ENCODE measurements around the gene RFTN1. TPM values are rescaled to one million over a fixed set of nuclear protein-coding genes. Genes with fewer than 3 reads are reported as not detected.

RFTN1 gene
- total and polyA plus RNA-seq, 9 donors = 25.2 to 63.1 (median 46.4) TPM

DNA sequence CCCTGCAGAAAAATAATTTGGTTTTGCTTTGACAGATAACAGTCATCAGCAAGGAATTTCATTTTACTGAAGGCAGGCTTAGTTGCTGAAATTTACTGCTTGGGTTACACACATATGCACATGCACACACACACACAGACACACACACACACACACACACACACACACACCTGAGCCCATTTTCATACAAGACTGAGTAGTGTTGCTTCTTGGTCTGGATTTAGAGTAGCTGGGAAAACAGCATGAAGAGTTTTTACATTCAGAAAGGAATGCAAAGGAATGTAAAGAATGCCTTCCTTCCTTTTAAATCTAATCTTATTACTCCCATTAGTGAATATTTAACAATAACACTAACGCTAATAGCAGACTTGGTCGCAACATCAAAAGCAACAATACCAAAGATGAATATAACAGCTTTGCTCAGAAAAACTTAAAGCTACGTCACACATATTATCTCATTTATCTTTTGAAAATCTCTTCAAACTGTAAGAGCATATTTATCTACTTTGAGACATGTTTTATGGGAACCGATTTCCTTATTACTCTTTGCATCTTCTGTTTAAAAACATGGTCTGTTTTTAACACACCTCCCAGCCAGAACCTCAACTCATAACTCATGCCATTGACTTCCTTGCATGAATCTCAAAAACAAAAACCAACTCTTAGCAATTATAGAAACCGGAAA is 32.5 kb downstream of the RFTN1 start:
- 4 to 13% (median 5%) methylated on average over 5 of the region's 5 CpGs for WGBS, 3 donors
- H3K9me3 ChIP-seq = no peaks in the 10 kb centered on the region
- no peaks in the 10 kb centered on the region for H3K36me3 ChIP-seq
- peaks cover 17% of the 10 kb centered on the region for H3K4me1 ChIP-seq (ENCODE audit: insufficient read depth)
- TF ChIP-seq, protein P1, sequence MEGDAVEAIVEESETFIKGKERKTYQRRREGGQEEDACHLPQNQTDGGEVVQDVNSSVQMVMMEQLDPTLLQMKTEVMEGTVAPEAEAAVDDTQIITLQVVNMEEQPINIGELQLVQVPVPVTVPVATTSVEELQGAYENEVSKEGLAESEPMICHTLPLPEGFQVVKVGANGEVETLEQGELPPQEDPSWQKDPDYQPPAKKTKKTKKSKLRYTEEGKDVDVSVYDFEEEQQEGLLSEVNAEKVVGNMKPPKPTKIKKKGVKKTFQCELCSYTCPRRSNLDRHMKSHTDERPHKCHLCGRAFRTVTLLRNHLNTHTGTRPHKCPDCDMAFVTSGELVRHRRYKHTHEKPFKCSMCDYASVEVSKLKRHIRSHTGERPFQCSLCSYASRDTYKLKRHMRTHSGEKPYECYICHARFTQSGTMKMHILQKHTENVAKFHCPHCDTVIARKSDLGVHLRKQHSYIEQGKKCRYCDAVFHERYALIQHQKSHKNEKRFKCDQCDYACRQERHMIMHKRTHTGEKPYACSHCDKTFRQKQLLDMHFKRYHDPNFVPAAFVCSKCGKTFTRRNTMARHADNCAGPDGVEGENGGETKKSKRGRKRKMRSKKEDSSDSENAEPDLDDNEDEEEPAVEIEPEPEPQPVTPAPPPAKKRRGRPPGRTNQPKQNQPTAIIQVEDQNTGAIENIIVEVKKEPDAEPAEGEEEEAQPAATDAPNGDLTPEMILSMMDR (IDR thresholded peaks at IDR 0.05) = no peak
- TF ChIP-seq POLR2A (IDR thresholded peaks at IDR 0.05) (no peak), EP300 (IDR thresholded peaks at IDR 0.05) (no peak)
- H3K4me3 ChIP-seq = no peak overlapping the region
- intact Hi-C loops (cut with DNase I) = no loop called here
- H3K27ac ChIP-seq = no peak overlapping the region
- H3K27me3 ChIP-seq = no peaks in the 10 kb centered on the region
- no peak for DNase-seq

DNA sequence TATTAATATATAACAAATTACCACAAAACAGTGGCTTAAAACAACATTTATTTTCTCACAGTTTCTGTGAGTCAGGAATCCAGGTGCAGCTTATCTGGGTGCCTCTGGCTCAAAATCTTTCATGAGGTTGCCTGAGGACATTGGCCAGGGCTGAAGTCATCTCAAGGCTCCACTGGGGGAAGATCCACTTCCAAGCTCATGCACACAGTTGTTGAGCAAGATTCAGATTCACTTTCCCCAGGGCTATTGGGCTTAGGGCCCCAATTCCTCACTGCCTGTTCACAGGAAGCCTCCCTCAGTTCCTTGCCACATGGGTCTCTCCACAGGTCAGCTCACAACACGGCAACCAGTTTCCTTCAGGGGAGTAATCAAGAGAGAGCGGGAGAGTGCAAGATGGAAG is 35.0 kb downstream of the RFTN1 start:
- no peak overlapping the region for H3K27ac ChIP-seq
- 76 to 88% (median 85%) methylated on average over 2 of the region's 2 CpGs for WGBS, 3 donors
- TF ChIP-seq POLR2A (IDR thresholded peaks at IDR 0.05) = no peak
- no peak for TF ChIP-seq EP300 (IDR thresholded peaks at IDR 0.05)
- TF ChIP-seq, protein P1 (IDR thresholded peaks at IDR 0.05) = no peak
- no peak for DNase-seq
- H3K9me3 ChIP-seq = no peaks in the 10 kb centered on the region
- no peaks in the 10 kb centered on the region for H3K27me3 ChIP-seq
- peaks cover 11% of the 10 kb centered on the region for H3K4me1 ChIP-seq (ENCODE audit: insufficient read depth)
- intact Hi-C loops (cut with DNase I) = no loop called here
- no peaks in the 10 kb centered on the region for H3K36me3 ChIP-seq
- no peak overlapping the region for H3K4me3 ChIP-seq

DNA sequence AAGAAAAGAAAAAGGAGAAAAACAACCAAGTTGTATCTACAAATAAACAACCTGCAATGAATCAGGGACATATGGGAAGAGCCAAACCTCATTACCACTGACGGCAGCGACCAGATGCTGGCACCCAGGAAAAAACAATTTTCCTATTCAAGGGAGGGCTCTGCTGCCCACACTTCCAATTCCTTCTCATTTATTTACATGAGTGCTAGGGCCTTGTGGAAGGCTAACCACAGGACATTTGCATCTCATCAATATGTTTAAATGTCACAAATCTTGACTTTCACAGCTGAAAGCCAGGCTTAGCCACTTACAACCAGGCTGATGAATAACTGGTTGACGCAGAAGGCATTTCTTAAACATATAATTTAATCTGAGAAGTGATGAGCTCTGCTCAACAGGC is 36.0 kb downstream of the RFTN1 start:
- intact Hi-C loops (cut with DNase I) = no loop called here
- H3K4me1 ChIP-seq (ENCODE audit: insufficient read depth) = peaks cover 7% of the 10 kb centered on the region
- H3K36me3 ChIP-seq = no peaks in the 10 kb centered on the region
- no peaks in the 10 kb centered on the region for H3K9me3 ChIP-seq
- H3K27ac ChIP-seq = no peak overlapping the region
- 74 to 84% (median 82%) methylated on average over 3 of the region's 3 CpGs for WGBS, 3 donors
- DNase-seq = no peak
- no peak overlapping the region for H3K4me3 ChIP-seq
- TF ChIP-seq EP300 (IDR thresholded peaks at IDR 0.05) (no peak), POLR2A (IDR thresholded peaks at IDR 0.05) (no peak)
- TF ChIP-seq, protein P1 (IDR thresholded peaks at IDR 0.05) = no peak
- no peaks in the 10 kb centered on the region for H3K27me3 ChIP-seq

DNA sequence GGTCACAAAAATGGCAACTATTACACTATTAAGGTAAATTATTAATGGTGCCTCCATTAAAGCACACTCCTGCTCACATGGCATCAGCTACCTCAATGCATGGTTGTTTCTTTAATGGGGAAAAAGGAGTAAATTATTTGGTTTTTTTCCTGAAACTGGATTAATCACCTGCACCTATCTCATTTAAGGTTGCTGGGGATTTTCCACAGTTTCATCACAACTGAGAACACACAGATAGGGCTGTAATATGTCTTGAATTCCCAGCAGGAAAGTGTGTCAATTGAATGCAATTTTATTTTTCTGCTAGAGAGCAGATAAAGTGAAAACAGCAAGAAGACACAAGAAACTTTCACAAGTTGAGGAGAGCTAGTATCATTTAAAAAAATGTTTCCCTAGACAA is 36.4 kb downstream of the RFTN1 start:
- Histone ChIP-seq H3K4me1 (ENCODE audit: insufficient read depth) (peaks cover 5% of the 10 kb centered on the region), H3K27ac (no peak overlapping the region), H3K4me3 (no peak overlapping the region), H3K27me3 (no peaks in the 10 kb centered on the region), H3K36me3 (no peaks in the 10 kb centered on the region), H3K9me3 (no peaks in the 10 kb centered on the region)
- DNase-seq = no peak
- TF ChIP-seq EP300 (IDR thresholded peaks at IDR 0.05) (no peak), POLR2A (IDR thresholded peaks at IDR 0.05) (no peak)
- TF ChIP-seq, protein P1 (IDR thresholded peaks at IDR 0.05) = no peak
- intact Hi-C loops (cut with DNase I) = no loop called here

Measured in ovary (tissue), 9 donors.